Measurements from ENCODE around the gene RALGAPA2.

The RALGAPA2 gene

GRCh38 chr20:20497242-20497978 lies 215.0 kb downstream of the RALGAPA2 start:
- DNase-seq (ENCODE audit: low read depth in 2 of 2): no peak

- no peak for DNase-seq (ENCODE audit: low read depth in 2 of 2)
Observed at GRCh38 chr20:20495729-20496503, 216.5 kb downstream of the RALGAPA2 start.

GRCh38 chr20:20493701-20494100 lies 218.7 kb downstream of the RALGAPA2 start:
- no peak for DNase-seq (ENCODE audit: low read depth in 2 of 2)

- no peak for DNase-seq (ENCODE audit: low read depth in 2 of 2)
Observed at GRCh38 chr20:20492521-20493332, 219.7 kb downstream of the RALGAPA2 start.

- DNase-seq (ENCODE audit: low read depth in 2 of 2): no peak
Observed at GRCh38 chr20:20491784-20492264, 220.6 kb downstream of the RALGAPA2 start.

GRCh38 chr20:20491110-20491783 lies 221.2 kb downstream of the RALGAPA2 start:
- peak in 1 of 2 donors; percentile 37 for DNase-seq (ENCODE audit: low read depth in 2 of 2)

- no peak for DNase-seq (ENCODE audit: low read depth in 2 of 2)
Observed at GRCh38 chr20:20490673-20491072, 221.8 kb downstream of the RALGAPA2 start.

GRCh38 chr20:20489648-20490341 lies 222.6 kb downstream of the RALGAPA2 start:
- DNase-seq (ENCODE audit: low read depth in 2 of 2): no peak

- no peak for DNase-seq (ENCODE audit: low read depth in 2 of 2)
Observed at GRCh38 chr20:20489054-20489453, 223.4 kb downstream of the RALGAPA2 start.

GRCh38 chr20:20488388-20488787 lies 224.1 kb downstream of the RALGAPA2 start:
- no peak for DNase-seq (ENCODE audit: low read depth in 2 of 2)

GRCh38 chr20:20487811-20488210 lies 224.6 kb downstream of the RALGAPA2 start:
- DNase-seq (ENCODE audit: low read depth in 2 of 2): peak in 1 of 2 donors; percentile 44

- DNase-seq (ENCODE audit: low read depth in 2 of 2): no peak
Observed at GRCh38 chr20:20483328-20483727, 229.1 kb downstream of the RALGAPA2 start.

GRCh38 chr20:20482453-20482852 lies 230.0 kb downstream of the RALGAPA2 start:
- DNase-seq (ENCODE audit: low read depth in 2 of 2): no peak

GRCh38 chr20:20480689-20481088 lies 231.8 kb downstream of the RALGAPA2 start:
- no peak for DNase-seq (ENCODE audit: low read depth in 2 of 2)

GRCh38 chr20:20480126-20480525 lies 232.3 kb downstream of the RALGAPA2 start:
- DNase-seq (ENCODE audit: low read depth in 2 of 2): no peak

- no peak for DNase-seq (ENCODE audit: low read depth in 2 of 2)
Observed at GRCh38 chr20:20477444-20478041, 234.9 kb downstream of the RALGAPA2 start.

- DNase-seq (ENCODE audit: low read depth in 2 of 2): no peak
Observed at GRCh38 chr20:20476504-20476903, 235.9 kb downstream of the RALGAPA2 start.

GRCh38 chr20:20473657-20474056 lies 238.8 kb downstream of the RALGAPA2 start:
- no peak for DNase-seq (ENCODE audit: low read depth in 2 of 2)

GRCh38 chr20:20472684-20473274 lies 239.7 kb downstream of the RALGAPA2 start:
- DNase-seq (ENCODE audit: low read depth in 2 of 2): no peak

- no peak for DNase-seq (ENCODE audit: low read depth in 2 of 2)
Observed at GRCh38 chr20:20466341-20466879, 246.0 kb downstream of the RALGAPA2 start.
